ENCODE measurements around the gene AKNA. TPM values are rescaled to one million over a fixed set of nuclear protein-coding genes. Genes with fewer than 3 reads are reported as not detected.

The AKNA gene
- total RNA-seq, 8 experiments from 2014 or later = 2.7 to 25.7 (median 10.8) TPM

DNA sequence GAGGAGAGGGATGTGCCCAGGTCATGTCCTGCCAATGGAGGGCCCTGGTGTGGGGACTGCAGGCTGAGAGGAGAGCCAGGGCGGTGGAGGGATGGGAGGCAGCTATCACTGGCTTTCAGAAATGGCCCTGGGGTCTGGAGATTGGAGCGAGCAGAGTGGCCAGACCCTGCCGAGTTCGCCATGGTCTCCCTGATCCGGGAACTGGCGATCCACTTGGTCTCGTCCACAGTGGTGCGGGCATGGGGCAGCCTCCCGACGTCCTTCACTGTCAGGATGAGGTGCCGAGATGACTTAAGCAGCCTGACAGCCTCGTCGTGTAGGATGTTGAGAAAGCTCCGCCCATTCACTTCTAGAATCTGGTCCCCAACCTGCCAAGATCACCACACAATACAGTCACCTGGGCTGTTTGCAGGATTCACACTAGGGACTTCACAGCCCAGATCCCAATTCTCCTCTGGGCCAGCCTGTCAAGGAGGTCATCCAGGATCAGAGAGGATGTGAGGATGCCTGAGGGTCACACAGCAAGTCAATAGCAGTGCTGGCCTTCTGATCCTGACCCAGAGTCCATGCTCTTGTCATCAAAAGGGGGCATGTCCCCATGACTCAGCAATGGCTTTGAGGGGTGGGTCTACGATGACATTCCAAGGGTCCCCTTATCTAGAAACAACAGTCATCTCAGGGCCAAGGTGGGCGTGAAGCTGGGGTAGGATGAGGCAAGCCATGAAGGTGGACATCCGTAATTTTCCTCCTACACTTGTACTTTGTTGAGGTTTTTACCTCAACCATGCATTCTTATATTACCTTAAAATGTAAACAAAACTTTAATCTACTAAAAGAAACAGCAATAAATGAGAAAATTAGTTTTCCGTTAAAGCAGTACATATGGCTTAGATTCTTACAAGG, 38.5 kb upstream of the AKNA start:
- WGBS, 10 experiments = 83 to 100% (median 93%) methylated on average over 1 to 11 of the region's 18 CpGs
- H3K4me1 ChIP-seq (replicated peaks in 1 of 2) = no peaks in the 10 kb centered on the region
- no peak for ATAC-seq (replicated peaks in 6 of 8)
- no peak overlapping the region for H3K27ac ChIP-seq
- in situ Hi-C loops (cut with MboI; ENCODE audit: low pct_unique_long_range_greater_than_20kb in 2 of 9, low sequenced_read_pairs in 9 of 9, unreplicated experiment in 9 of 9) = loop anchor here in 6 of 9 experiments (25.0 kb wide), 3 partner anchors 211 to 586 kb away; partner anchors contain the start of gene TEX53 (in 3 of the 6)
- no peak overlapping the region for H3K4me3 ChIP-seq

DNA sequence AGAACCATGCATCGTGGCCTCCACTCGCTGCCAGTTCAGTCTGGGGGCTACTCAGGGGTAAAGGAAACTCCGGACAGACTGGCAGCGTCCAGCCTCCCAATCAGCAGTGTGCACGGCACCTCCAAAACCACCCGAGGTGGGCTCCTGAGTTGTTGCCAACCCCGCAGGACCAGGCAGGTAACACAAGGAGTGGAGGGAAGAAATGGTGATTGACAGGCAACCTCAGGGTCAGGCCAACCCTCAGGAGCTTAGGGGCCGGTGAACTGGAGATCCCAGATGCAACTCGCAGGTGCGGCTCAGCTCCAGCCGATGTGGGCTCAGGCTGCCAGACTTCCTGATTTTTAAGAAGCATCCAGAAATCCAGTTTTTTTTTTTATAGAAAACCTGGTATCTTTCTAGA, 37.3 kb upstream of the AKNA start:
- Histone ChIP-seq H3K4me1 (replicated peaks in 1 of 2) (no peaks in the 10 kb centered on the region), H3K4me3 (no peak overlapping the region), H3K27ac (no peak overlapping the region)
- WGBS, 10 experiments = 80 to 98% methylated on average over 1 to 7 of the region's 11 CpGs; no CpG with 5 or more reads in 8 of the 10 experiments
- in situ Hi-C loops (cut with MboI; ENCODE audit: low pct_unique_long_range_greater_than_20kb in 2 of 9, low sequenced_read_pairs in 9 of 9, unreplicated experiment in 9 of 9) = loop anchor here in 6 of 9 experiments (25.0 kb wide), 3 partner anchors 212 to 587 kb away; partner anchors contain the start of gene TEX53 (in 3 of the 6)
- ATAC-seq (replicated peaks in 6 of 8) = no peak

DNA sequence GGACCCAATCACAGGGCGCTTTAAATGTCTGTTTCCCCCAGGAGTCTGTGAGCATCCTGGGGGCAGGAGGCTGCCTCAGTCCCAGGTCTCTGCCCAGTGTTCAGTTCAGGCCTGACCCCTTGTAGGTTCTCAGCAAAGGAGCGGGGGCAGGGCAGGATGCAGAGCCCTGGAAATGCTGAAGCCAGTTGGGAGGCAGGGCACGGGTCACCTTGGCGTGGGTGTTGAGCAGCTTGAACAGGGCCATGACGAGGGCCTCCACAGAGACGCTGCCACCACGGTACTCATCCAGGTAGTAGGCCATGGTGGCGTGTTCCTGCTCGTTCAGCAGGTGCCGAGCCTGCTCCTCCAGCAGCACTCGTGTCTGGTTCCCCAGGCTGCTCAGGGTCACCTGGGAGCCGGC, 36.3 kb upstream of the AKNA start:
- ATAC-seq (replicated peaks in 6 of 8) = no peak
- 70% methylated on average over 2 of the region's 12 CpGs; no CpG with 5 or more reads in 9 of the 10 experiments for WGBS, 10 experiments
- in situ Hi-C loops (cut with MboI; ENCODE audit: low pct_unique_long_range_greater_than_20kb in 2 of 9, low sequenced_read_pairs in 9 of 9, unreplicated experiment in 9 of 9) = loop anchor here in 2 of 9 experiments (25.0 kb wide), 4 partner anchors 213 to 1088 kb away; no protein-coding TSS in a partner anchor
- Histone ChIP-seq H3K4me1 (replicated peaks in 1 of 2) (no peaks in the 10 kb centered on the region), H3K27ac (no peak overlapping the region), H3K4me3 (no peak overlapping the region)

DNA sequence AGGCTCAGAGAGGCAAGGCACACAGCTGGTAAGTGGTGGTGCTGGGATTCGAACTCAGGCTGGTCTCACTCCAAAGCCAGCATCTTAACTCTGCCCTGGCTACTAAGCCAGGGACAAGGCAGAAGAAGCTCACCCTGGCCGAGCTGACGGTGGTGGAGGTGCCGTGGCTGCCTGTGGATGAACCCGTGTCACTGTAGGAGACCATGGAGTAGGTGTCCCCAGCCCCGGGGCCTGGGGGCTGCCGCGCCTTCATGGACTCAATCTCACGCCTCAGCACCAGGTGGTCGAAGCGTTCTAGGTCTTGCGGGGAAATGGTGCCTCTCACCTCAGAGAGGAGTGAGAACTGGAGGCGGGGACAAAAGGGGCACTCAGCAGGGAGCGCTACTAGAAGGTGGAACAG, 35.4 kb upstream of the AKNA start:
- 90 to 100% (median 100%) methylated on average over 1 to 2 of the region's 14 CpGs; no CpG with 5 or more reads in 7 of the 10 experiments for WGBS, 10 experiments
- no peak overlapping the region for H3K27ac ChIP-seq
- H3K4me1 ChIP-seq (replicated peaks in 1 of 2) = no peaks in the 10 kb centered on the region
- in situ Hi-C loops (cut with MboI; ENCODE audit: low pct_unique_long_range_greater_than_20kb in 2 of 9, low sequenced_read_pairs in 9 of 9, unreplicated experiment in 9 of 9) = loop anchor here in 2 of 9 experiments (25.0 kb wide), 4 partner anchors 214 to 1089 kb away; no protein-coding TSS in a partner anchor
- H3K4me3 ChIP-seq = no peak overlapping the region
- no peak for ATAC-seq (replicated peaks in 6 of 8)

DNA sequence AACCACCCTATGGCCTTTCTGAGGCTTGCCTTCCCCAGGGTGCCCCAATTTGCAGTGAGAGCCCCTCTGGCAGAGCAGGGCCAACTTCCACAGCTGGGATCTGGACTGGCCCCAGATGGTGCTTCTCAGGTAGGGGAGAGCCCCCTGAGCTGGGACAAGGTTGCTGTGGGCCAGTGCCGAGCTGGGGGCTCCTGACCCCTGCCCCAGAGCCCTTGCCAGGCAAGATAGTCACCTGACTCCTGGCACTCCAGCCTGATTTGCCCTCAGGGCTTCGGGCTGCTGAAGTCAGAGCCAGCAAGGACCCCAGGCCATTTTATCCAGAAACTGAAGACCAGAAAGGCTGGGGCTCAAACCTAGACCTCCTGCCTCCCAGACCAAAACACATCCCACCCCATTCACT, 33.4 kb upstream of the AKNA start:
- in situ Hi-C loops (cut with MboI; ENCODE audit: low pct_unique_long_range_greater_than_20kb in 2 of 9, low sequenced_read_pairs in 9 of 9, unreplicated experiment in 9 of 9) = loop anchor here in 2 of 9 experiments (25.0 kb wide), 4 partner anchors 216 to 1091 kb away; no protein-coding TSS in a partner anchor
- Histone ChIP-seq H3K4me1 (replicated peaks in 1 of 2) (peaks cover 11 to 15% of the 10 kb centered on the region in 2 donors), H3K4me3 (no peak overlapping the region), H3K27ac (no peak overlapping the region)
- no peak for ATAC-seq (replicated peaks in 6 of 8)
- WGBS, 10 experiments = 50% methylated on average over 1 of the region's 2 CpGs; no CpG with 5 or more reads in 9 of the 10 experiments

DNA sequence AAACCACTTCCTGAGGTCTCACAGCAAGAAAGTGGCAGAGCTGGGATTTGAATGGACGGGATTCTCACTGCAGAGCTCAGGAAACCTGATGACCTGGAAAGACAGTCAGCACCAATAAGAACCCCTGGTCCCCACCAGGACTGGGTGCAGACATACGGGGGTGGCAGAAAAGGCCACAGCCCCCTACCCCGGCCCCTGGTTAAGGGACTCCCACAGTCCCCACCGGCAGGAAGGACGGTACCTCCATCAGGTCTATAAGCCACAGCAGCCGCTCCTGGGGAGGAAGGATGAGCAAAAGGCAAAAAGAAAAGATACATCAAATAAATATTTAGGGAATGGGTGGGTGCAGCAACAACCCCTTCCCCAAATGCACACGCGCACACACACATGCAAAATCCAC, 32.0 kb upstream of the AKNA start:
- Histone ChIP-seq H3K4me1 (replicated peaks in 1 of 2) (peaks cover 11 to 19% of the 10 kb centered on the region in 2 donors), H3K27ac (no peak overlapping the region), H3K4me3 (no peak overlapping the region)
- WGBS, 10 experiments = 82 to 100% (median 100%) methylated on average over 1 to 4 of the region's 8 CpGs; no CpG with 5 or more reads in 3 of the 10 experiments
- in situ Hi-C loops (cut with MboI; ENCODE audit: low pct_unique_long_range_greater_than_20kb in 2 of 9, low sequenced_read_pairs in 9 of 9, unreplicated experiment in 9 of 9) = loop anchor here in 2 of 9 experiments (25.0 kb wide), 4 partner anchors 218 to 1093 kb away; no protein-coding TSS in a partner anchor
- no peak for ATAC-seq (replicated peaks in 6 of 8)

DNA sequence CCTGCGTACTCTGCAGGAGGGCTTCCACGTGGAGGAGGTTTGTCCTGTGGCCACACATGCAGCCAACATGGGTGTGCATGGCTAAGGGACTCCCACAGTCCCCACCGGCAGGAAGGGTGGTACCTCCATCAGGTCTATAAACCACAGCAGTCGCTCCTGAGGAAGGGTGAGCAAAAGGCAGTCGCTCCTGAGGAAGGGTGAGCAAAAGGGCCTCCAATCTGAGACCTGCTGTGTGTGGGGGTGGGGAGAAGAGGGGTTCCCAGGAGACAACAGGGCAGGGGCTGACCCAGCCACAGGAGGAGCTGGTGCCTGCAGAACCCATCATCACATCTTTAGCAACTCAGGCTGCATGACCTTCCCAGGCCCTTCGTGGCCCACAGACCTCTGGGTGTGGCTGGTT, 30.3 kb upstream of the AKNA start:
- WGBS, 10 experiments = 0 to 100% (median 100%) methylated on average over 1 to 3 of the region's 6 CpGs; no CpG with 5 or more reads in 5 of the 10 experiments
- ATAC-seq (replicated peaks in 6 of 8) = no peak
- Histone ChIP-seq H3K27ac (peak overlapping the region in 1 of 2 donors; percentile 41), H3K4me1 (replicated peaks in 1 of 2) (peaks cover 25 to 27% of the 10 kb centered on the region in 2 donors), H3K4me3 (no peak overlapping the region)
- in situ Hi-C loops (cut with MboI; ENCODE audit: low pct_unique_long_range_greater_than_20kb in 2 of 9, low sequenced_read_pairs in 9 of 9, unreplicated experiment in 9 of 9) = loop anchor here in 2 of 9 experiments (25.0 kb wide), 4 partner anchors 219 to 1094 kb away; no protein-coding TSS in a partner anchor

DNA sequence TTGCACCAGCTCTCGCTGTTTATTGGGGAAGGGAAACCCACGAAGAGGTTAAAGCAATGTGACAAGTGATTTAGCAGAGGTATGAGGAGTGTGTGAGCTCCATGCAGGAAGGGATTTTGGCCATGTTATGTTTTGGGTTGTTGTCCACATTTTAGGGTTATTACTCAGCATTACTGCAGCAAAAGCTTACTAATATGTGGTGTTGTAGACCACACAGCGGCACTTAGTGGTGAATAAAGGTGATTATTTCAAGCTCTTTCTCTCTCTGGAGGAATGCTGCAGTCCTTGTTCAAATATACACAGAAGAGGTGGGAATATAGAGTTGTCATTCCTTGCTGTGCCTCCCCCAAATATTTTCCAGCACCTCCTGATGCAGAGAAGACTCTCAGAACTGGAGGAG, 29.7 kb upstream of the AKNA start:
- Histone ChIP-seq H3K4me1 (replicated peaks in 1 of 2) (peaks cover 25 to 27% of the 10 kb centered on the region in 2 donors), H3K4me3 (no peak overlapping the region), H3K27ac (peak overlapping the region; percentile 41 to 69)
- in situ Hi-C loops (cut with MboI; ENCODE audit: low pct_unique_long_range_greater_than_20kb in 2 of 9, low sequenced_read_pairs in 9 of 9, unreplicated experiment in 9 of 9) = loop anchor here in 2 of 9 experiments (25.0 kb wide), 4 partner anchors 220 to 1095 kb away; no protein-coding TSS in a partner anchor
- ATAC-seq (replicated peaks in 6 of 8) = no peak
- 17 to 100% (median 100%) methylated on average over 1 to 3 of the region's 3 CpGs; no CpG with 5 or more reads in 3 of the 10 experiments for WGBS, 10 experiments

DNA sequence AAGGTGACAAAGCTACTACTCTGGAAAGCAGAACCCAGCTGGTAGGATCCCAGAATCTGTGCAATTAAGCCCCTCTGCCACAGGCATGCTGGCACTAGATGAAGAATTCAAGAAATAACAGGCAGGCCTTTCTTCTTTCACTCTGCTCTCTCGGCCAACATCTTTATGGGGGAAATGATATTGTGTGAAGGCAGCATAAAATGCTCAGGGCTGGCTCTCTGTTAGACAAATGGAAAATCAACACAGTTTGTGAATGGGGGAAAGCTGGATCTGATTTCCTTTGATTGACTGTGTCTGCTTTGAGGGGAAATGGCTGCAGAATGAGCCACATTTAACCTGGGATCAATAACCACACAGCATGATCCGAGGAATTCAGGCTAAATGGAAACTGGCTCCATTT, 29.1 kb upstream of the AKNA start:
- peak overlapping the region; percentile 27 to 69 for H3K27ac ChIP-seq
- H3K4me1 ChIP-seq (replicated peaks in 1 of 2) = peaks cover 25 to 27% of the 10 kb centered on the region in 2 donors
- peak in 1 of 8 experiments; percentile 29 for ATAC-seq (replicated peaks in 6 of 8)
- WGBS, 10 experiments = 63 to 80% (median 73%) methylated on average over 1 to 2 of the region's 2 CpGs; no CpG with 5 or more reads in 6 of the 10 experiments
- in situ Hi-C loops (cut with MboI; ENCODE audit: low pct_unique_long_range_greater_than_20kb in 2 of 9, low sequenced_read_pairs in 9 of 9, unreplicated experiment in 9 of 9) = loop anchor here in 2 of 9 experiments (25.0 kb wide), 4 partner anchors 220 to 1095 kb away; no protein-coding TSS in a partner anchor
- H3K4me3 ChIP-seq = no peak overlapping the region

DNA sequence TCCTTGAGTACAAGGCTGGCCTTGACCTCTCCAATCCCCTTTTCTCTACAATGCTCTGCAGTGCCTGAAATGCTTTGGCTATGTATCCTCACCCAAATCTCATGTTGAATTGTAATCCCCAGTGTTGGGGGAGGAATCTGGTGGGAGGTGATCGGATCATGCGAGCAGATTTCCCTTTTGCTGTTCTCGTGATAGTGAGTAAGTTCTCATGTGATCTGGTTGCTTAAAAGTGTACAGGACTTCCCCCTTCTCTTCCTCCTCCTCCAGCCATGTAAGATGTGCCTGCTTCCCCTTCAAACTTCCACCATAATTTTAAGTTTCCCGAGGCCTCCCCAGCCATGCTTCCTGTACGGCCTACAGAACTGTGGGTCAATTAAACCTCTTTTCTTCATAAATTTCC, 28.5 kb upstream of the AKNA start:
- 68 to 100% (median 83%) methylated on average over 1 to 5 of the region's 5 CpGs; no CpG with 5 or more reads in 1 of the 10 experiments for WGBS, 10 experiments
- Histone ChIP-seq H3K4me3 (no peak overlapping the region), H3K4me1 (replicated peaks in 1 of 2) (peaks cover 25 to 27% of the 10 kb centered on the region in 2 donors), H3K27ac (no peak overlapping the region)
- no peak for ATAC-seq (replicated peaks in 6 of 8)
- in situ Hi-C loops (cut with MboI; ENCODE audit: low pct_unique_long_range_greater_than_20kb in 2 of 9, low sequenced_read_pairs in 9 of 9, unreplicated experiment in 9 of 9) = loop anchor here in 2 of 9 experiments (25.0 kb wide), 4 partner anchors 221 to 1096 kb away; no protein-coding TSS in a partner anchor

DNA sequence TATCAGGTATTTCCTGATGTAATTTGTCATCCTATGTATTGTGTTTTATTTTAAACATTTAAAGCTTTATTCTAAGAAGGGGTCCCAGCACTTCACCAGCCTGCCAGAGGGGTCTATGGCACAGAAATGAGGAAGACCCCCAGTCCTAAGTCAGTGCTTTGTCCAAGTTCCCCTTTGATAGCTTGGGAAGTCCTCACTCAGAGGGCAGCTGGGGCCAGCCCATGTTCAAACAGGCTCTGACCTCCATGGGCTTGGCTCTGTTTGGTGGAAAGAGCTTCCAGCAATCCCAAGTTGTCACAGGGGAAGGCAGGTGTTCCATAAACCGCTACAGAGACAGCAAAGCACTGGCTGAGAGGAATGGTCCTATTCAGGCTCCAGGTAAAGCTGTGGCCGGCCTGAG, 26.6 kb upstream of the AKNA start:
- ATAC-seq (replicated peaks in 6 of 8) = peak in 1 of 8 experiments; percentile 6
- Histone ChIP-seq H3K4me1 (replicated peaks in 1 of 2) (peaks cover 27 to 28% of the 10 kb centered on the region in 2 donors), H3K27ac (no peak overlapping the region), H3K4me3 (no peak overlapping the region)
- in situ Hi-C loops (cut with MboI; ENCODE audit: low pct_unique_long_range_greater_than_20kb in 2 of 9, low sequenced_read_pairs in 9 of 9, unreplicated experiment in 9 of 9) = loop anchor here in 2 of 9 experiments (25.0 kb wide), 4 partner anchors 223 to 1098 kb away; no protein-coding TSS in a partner anchor
- 60% methylated on average over 1 of the region's 2 CpGs; no CpG with 5 or more reads in 8 of the 10 experiments for WGBS, 10 experiments

DNA sequence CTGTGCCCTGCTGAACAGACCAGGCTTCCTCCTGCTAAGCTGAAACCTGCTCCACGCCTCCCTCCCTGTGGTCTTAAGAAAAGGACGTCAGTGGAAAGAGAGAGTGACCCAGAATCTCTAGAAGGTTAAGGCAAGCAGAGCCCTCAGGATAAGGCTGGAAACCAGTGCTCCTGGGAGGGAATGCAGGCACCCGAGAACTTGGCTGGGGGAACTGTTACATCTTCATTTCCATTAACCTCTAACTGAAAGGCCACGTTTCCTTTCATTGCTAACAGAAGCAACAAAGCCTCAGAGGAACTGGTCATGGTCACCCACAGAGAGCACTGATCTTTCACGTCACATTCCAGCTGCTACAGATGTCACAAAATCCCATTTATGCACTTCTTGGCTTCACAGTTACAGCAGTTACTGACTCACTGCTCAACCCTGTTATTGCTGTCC, 26.1 kb upstream of the AKNA start:
- Histone ChIP-seq H3K4me3 (no peak overlapping the region), H3K4me1 (replicated peaks in 1 of 2) (peaks cover 27 to 33% of the 10 kb centered on the region in 2 donors), H3K27ac (no peak overlapping the region)
- ATAC-seq (replicated peaks in 6 of 8) = peak in 7 of 8 experiments; percentile 21 to 65 (median 46)
- in situ Hi-C loops (cut with MboI; ENCODE audit: low pct_unique_long_range_greater_than_20kb in 2 of 9, low sequenced_read_pairs in 9 of 9, unreplicated experiment in 9 of 9) = loop anchor here in 2 of 9 experiments (25.0 kb wide), 4 partner anchors 223 to 1098 kb away; no protein-coding TSS in a partner anchor
- 21 to 62% (median 28%) methylated on average over 2 to 4 of the region's 5 CpGs; no CpG with 5 or more reads in 2 of the 10 experiments for WGBS, 10 experiments
